Stimulated activated CD8-positive, alpha-beta memory T cell treated with anti-CD3 and anti-CD28 coated beads, Interleukin-15, amount 100 ng/mL, for 4 hours (primary cell): ENCODE results near the gene DLD.
A peak's percentile ranks its signal among the peaks of the same experiment; 100 is the strongest.
"Not testable (repeated sequence)": the region's sequence is repeated elsewhere in the genome, so short reads cannot be mapped to it uniquely, and the experiment has no call there.

Experiments
- DNase-seq, 2 donors: peaks; one replicate each; pipeline ENCODE4 v3.0.0-alpha.2; 2020; ENCODE audit warnings: low read depth in 2 of 2

DLD gene

GRCh38 chr7:107874605-107875446 is 16.2 kb upstream of the DLD start:
- no peak for DNase-seq

- DNase-seq, result no peak
Measured at GRCh38 chr7:107876916-107877315, 14.1 kb upstream of the DLD start.

- no peak for DNase-seq
Measured at GRCh38 chr7:107877731-107878382, 13.1 kb upstream of the DLD start.

GRCh38 chr7:107878636-107879035 is 12.3 kb upstream of the DLD start:
- DNase-seq, result no peak

GRCh38 chr7:107879400-107880035 is 11.5 kb upstream of the DLD start:
- peak in 1 of 2 donors; percentile 16 for DNase-seq

- no peak for DNase-seq
Measured at GRCh38 chr7:107882766-107883165, 8.2 kb upstream of the DLD start.

- DNase-seq, result no peak
Measured at GRCh38 chr7:107884066-107884818, 6.7 kb upstream of the DLD start.

GRCh38 chr7:107887827-107888226 is 3.2 kb upstream of the DLD start:
- not testable (repeated sequence) for DNase-seq

- no peak for DNase-seq
Measured at GRCh38 chr7:107889992-107890391, 991 bp upstream of the DLD start.

GRCh38 chr7:107890493-107890961 is 456 bp upstream of the DLD start:
- DNase-seq, result no peak

- peak in 1 of 2 donors; percentile 10 for DNase-seq
Measured at GRCh38 chr7:107891636-107892366, 818 bp downstream of the DLD start.

- DNase-seq, result not testable (repeated sequence)
Measured at GRCh38 chr7:107892367-107892741, 1.4 kb downstream of the DLD start.

- DNase-seq, result no peak
Measured at GRCh38 chr7:107898997-107899594, 8.1 kb downstream of the DLD start.

GRCh38 chr7:107900496-107901015 is 9.6 kb downstream of the DLD start:
- DNase-seq, result no peak

GRCh38 chr7:107902381-107902780 is 11.4 kb downstream of the DLD start:
- no peak for DNase-seq

- no peak for DNase-seq
Measured at GRCh38 chr7:107907790-107908189, 16.8 kb downstream of the DLD start.

GRCh38 chr7:107909445-107909844 is 18.5 kb downstream of the DLD start:
- DNase-seq, result no peak

GRCh38 chr7:107911981-107912380 is 21.0 kb downstream of the DLD start:
- no peak for DNase-seq

GRCh38 chr7:107913851-107914250 is 22.9 kb downstream of the DLD start:
- DNase-seq, result no peak

- DNase-seq, result no peak
Measured at GRCh38 chr7:107914831-107915230, 23.8 kb downstream of the DLD start.

GRCh38 chr7:107915541-107915940 is 24.6 kb downstream of the DLD start:
- DNase-seq, result no peak
